ENCODE data around the gene TMEM242. TPM values are rescaled to one million over a fixed set of nuclear protein-coding genes. Genes with fewer than 3 reads are reported as not detected.

Gene TMEM242
- total and polyA plus RNA-seq, 2 of the 13 experiments (the other 11 are each of a cell fraction or from before 2014, with no cell fraction given): 5.6 to 11.1 TPM

GRCh38 chr6:157274471-157275226 is 48.7 kb downstream of the TMEM242 start (continued):
- TF ChIP-seq EEA1 (CRISPR knock-in tag; IDR thresholded peaks at IDR 0.05; ENCODE audit: borderline replicate concordance) (no peak), NAIF1 (CRISPR knock-in tag; IDR thresholded peaks at IDR 0.05; ENCODE audit: borderline replicate concordance) (no peak), RBM39 (IDR thresholded peaks at IDR 0.05; ENCODE audit: low read depth, low read length, poor library complexity, severe bottlenecking) (no peak), KLF12 (CRISPR knock-in tag; IDR thresholded peaks at IDR 0.05; ENCODE audit: borderline replicate concordance) (peak; percentile 73; the same call in 1 of the 2 replicates), TMF1 (CRISPR knock-in tag; IDR thresholded peaks at IDR 0.05; ENCODE audit: low read depth) (no peak), ZNF44 (CRISPR knock-in tag; IDR thresholded peaks at IDR 0.05) (no peak), NR2F1 (CRISPR knock-in tag; IDR thresholded peaks at IDR 0.05) (no peak), KDM3A (CRISPR knock-in tag; IDR thresholded peaks at IDR 0.05; ENCODE audit: low read depth) (no peak), ZNF121 (CRISPR knock-in tag; IDR thresholded peaks at IDR 0.05) (0 out of 2 replicates have a peak, but pooled peaks have one; percentile 21), MAZ (IDR thresholded peaks at IDR 0.05; ENCODE audit: borderline replicate concordance, low read depth, low read length) (peak; percentile 33; the same call in 1 of the 2 replicates), MAZ (CRISPR knock-in tag; IDR thresholded peaks at IDR 0.05; ENCODE audit: low read depth) (peak; percentile 92), ZSCAN9 (CRISPR knock-in tag; IDR thresholded peaks at IDR 0.05; ENCODE audit: borderline replicate concordance) (no peak), SNAPC2 (CRISPR knock-in tag; IDR thresholded peaks at IDR 0.05) (no peak), ZNF124 (CRISPR knock-in tag; IDR thresholded peaks at IDR 0.05) (no peak; the same call in 1 of the 2 replicates), NCOA1 (CRISPR knock-in tag; IDR thresholded peaks at IDR 0.05) (no peak), ONECUT2 (CRISPR knock-in tag; IDR thresholded peaks at IDR 0.05) (no peak), HOXA3 (CRISPR knock-in tag; IDR thresholded peaks at IDR 0.05) (peak; percentile 54), NKX3-1 (CRISPR knock-in tag; IDR thresholded peaks at IDR 0.05) (no peak), ZNF225 (CRISPR knock-in tag; IDR thresholded peaks at IDR 0.05) (no peak)
- TF ChIP-seq, protein P1, sequence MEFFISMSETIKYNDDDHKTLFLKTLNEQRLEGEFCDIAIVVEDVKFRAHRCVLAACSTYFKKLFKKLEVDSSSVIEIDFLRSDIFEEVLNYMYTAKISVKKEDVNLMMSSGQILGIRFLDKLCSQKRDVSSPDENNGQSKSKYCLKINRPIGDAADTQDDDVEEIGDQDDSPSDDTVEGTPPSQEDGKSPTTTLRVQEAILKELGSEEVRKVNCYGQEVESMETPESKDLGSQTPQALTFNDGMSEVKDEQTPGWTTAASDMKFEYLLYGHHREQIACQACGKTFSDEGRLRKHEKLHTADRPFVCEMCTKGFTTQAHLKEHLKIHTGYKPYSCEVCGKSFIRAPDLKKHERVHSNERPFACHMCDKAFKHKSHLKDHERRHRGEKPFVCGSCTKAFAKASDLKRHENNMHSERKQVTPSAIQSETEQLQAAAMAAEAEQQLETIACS (CRISPR knock-in tag; IDR thresholded peaks at IDR 0.05): peak; percentile 1; the same call in 1 of the 2 replicates
- TF ChIP-seq, protein P2, sequence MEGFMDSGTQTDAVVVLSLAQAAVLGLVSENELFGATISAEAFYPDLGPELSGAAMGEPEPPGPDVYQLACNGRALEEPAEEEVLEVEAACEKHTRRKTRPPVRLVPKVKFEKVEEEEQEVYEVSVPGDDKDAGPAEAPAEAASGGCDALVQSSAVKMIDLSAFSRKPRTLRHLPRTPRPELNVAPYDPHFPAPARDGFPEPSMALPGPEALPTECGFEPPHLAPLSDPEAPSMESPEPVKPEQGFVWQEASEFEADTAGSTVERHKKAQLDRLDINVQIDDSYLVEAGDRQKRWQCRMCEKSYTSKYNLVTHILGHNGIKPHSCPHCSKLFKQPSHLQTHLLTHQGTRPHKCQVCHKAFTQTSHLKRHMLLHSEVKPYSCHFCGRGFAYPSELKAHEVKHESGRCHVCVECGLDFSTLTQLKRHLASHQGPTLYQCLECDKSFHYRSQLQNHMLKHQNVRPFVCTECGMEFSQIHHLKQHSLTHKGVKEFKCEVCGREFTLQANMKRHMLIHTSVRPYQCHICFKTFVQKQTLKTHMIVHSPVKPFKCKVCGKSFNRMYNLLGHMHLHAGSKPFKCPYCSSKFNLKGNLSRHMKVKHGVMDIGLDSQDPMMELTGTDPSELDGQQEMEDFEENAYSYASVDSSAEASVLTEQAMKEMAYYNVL (CRISPR knock-in tag; IDR thresholded peaks at IDR 0.05; ENCODE audit: borderline replicate concordance): no peak
- TF ChIP-seq, protein P3, sequence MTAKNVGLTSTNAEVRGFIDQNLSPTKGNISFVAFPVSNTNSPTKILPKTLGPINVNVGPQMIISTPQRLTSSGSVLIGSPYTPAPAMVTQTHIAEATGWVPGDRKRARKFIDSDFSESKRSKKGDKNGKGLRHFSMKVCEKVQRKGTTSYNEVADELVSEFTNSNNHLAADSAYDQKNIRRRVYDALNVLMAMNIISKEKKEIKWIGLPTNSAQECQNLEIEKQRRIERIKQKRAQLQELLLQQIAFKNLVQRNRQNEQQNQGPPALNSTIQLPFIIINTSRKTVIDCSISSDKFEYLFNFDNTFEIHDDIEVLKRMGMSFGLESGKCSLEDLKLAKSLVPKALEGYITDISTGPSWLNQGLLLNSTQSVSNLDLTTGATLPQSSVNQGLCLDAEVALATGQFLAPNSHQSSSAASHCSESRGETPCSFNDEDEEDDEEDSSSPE (CRISPR knock-in tag; IDR thresholded peaks at IDR 0.05): peak; percentile 51; the same call in 1 of the 2 replicates
- TF ChIP-seq, protein P4, sequence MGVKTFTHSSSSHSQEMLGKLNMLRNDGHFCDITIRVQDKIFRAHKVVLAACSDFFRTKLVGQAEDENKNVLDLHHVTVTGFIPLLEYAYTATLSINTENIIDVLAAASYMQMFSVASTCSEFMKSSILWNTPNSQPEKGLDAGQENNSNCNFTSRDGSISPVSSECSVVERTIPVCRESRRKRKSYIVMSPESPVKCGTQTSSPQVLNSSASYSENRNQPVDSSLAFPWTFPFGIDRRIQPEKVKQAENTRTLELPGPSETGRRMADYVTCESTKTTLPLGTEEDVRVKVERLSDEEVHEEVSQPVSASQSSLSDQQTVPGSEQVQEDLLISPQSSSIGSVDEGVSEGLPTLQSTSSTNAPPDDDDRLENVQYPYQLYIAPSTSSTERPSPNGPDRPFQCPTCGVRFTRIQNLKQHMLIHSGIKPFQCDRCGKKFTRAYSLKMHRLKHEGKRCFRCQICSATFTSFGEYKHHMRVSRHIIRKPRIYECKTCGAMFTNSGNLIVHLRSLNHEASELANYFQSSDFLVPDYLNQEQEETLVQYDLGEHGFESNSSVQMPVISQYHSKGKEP (CRISPR knock-in tag; IDR thresholded peaks at IDR 0.05): no peak
